GM13976 (cell line): ENCODE measurements around the gene TPPP2.
A peak's percentile ranks its signal among the peaks of the same experiment; 100 is the strongest.

Experiments used
- DNase-seq: peaks from one replicate; pipeline ENCODE4 v3.0.0; 2012; ENCODE audit warnings: low spot score
- CTCF ChIP-seq: IDR thresholded peaks from 2 replicates; pipeline ENCODE4 v1.5.1; 2012; ENCODE audit warnings: borderline replicate concordance, mild to moderate bottlenecking; ENCODE audit not compliant: insufficient read depth; ENCODE audit errors: extremely low read depth, missing control alignments, control extremely low read depth
- in situ Hi-C: fragments of 300-500 bp; cut with MboI; formaldehyde crosslinking; loops from one replicate; pipeline ENCODE4 v1.12.0; 2022; ENCODE audit warnings: low sequenced_read_pairs, mixed read lengths, inconsistent platforms; ENCODE audit not compliant: unreplicated experiment

Gene TPPP2

GRCh38 chr14:21071225-21072030 is 41.4 kb downstream of the TPPP2 start:
- DNase-seq, result peak; percentile 92
- no peak for TF ChIP-seq CTCF
- in situ Hi-C loops, result no loop called here

GRCh38 chr14:21072031-21072473 is 42.0 kb downstream of the TPPP2 start:
- DNase-seq, result peak; percentile 32
- TF ChIP-seq CTCF, result no peak
- in situ Hi-C loops, result no loop called here

- in situ Hi-C loops, result no loop called here
Observed at GRCh38 chr14:21072781-21073339, 42.8 kb downstream of the TPPP2 start.

GRCh38 chr14:21073921-21074320 is 43.9 kb downstream of the TPPP2 start:
- no peak for TF ChIP-seq CTCF
- in situ Hi-C loops, result no loop called here
- DNase-seq, result peak; percentile 24

More at GRCh38 chr14:21072781-21073339, 42.8 kb downstream of the TPPP2 start:
- DNase-seq, result peak; percentile 28
- no peak for TF ChIP-seq CTCF

GRCh38 chr14:21074398-21075272 is 44.6 kb downstream of the TPPP2 start:
- in situ Hi-C loops, result no loop called here
- DNase-seq, result peak; percentile 24
- no peak for TF ChIP-seq CTCF

GRCh38 chr14:21075719-21076437 is 45.9 kb downstream of the TPPP2 start:
- no peak for DNase-seq
- in situ Hi-C loops, result no loop called here
- TF ChIP-seq CTCF, result no peak
